Left lung (tissue), 10 donors: ENCODE measurements around the gene FBXL7. TPM values are rescaled to one million over a fixed set of nuclear protein-coding genes. Genes with fewer than 3 reads are reported as not detected.
"Not testable (repeated sequence)": the region's sequence is repeated elsewhere in the genome, so short reads cannot be mapped to it uniquely, and the experiment has no call there.

ENCODE experiments used
- ATAC-seq: fragments of 200-7000 bp; cut with Tn5 transposase; one replicate; pipeline ENCODE4 v1.9.1; 2020; ENCODE audit warnings: moderate library complexity
- DNase-seq, 4 donors: peaks; one replicate each; pipeline ENCODE4 v3.0.0-alpha.2; 2013 to 2020
- H3K27ac ChIP-seq, 2 donors: fragments of 200-600 bp; sonication (generic) in 1 of 2; one replicate each; pipeline versions ENCODE4 v1.5.0 to v1.8.0; 2020 to 2021
- H3K27me3 ChIP-seq, 2 donors: fragments of 200-600 bp; sonication (generic) in 1 of 2; one replicate each; pipeline versions ENCODE4 v1.5.0 to v1.8.0; 2020 to 2021
- H3K36me3 ChIP-seq, 2 donors: fragments of 200-600 bp; sonication (generic) in 1 of 2; one replicate each; pipeline versions ENCODE4 v1.5.0 to v1.8.0; 2020 to 2021
- H3K4me1 ChIP-seq, 2 donors: fragments of 200-600 bp; one replicate each; pipeline ENCODE4 v1.8.0; 2021
- H3K4me3 ChIP-seq, 2 donors: fragments of 200-600 bp; sonication (generic) in 1 of 2; one replicate each; pipeline versions ENCODE4 v1.5.0 to v1.8.0; 2020 to 2021; ENCODE audit warnings: mild to moderate bottlenecking in 1 of 2
- H3K9me3 ChIP-seq, 2 donors: fragments of 200-600 bp; sonication (generic) in 1 of 2; one replicate each; pipeline versions ENCODE4 v1.5.0 to v1.8.0; 2020 to 2021
- CTCF ChIP-seq, 2 donors: fragments of 200-600 bp; sonication (generic) in 1 of 2; IDR thresholded peaks; one replicate each; pipeline versions ENCODE4 v1.5.0 to v1.8.0; 2021; ENCODE audit warnings: antibody characterized with exemption in 2 of 2
- intact Hi-C, 2 donors: fragments of 100-400 bp; cut with DNase I; formaldehyde crosslinking; loops; one replicate each; pipeline versions ENCODE4 v1.11.2 to v1.14.2; 2022
- polyA plus RNA-seq, 6 donors: library from polyadenylated mRNA; unstranded; fragments of 120-200 nt; gene quantifications; one replicate each; pipeline ENCODE4 v1.2.1, GENCODE V29; 2013; ENCODE audit not compliant: insufficient read length in 6 of 6
- total RNA-seq, 2 donors: library from RNA; stranded (reverse); fragmentation: NEBNext Ultra II Directional; extraction: Animal tissue kit (Norgen Biotek cat#: 25700); gene quantifications; one replicate each; pipeline ENCODE4 v1.2.1, GENCODE V29; 2021
- donor health status: DM: no; HTN: yes; CAD: no.
- donor health status: DM: no; HTN: no; CAD: no.

Gene FBXL7
- total and polyA plus RNA-seq, 8 donors = 12.0 to 32.4 (median 28.1) TPM

GRCh38 chr5:15852949-15853348, 353.0 kb downstream of the FBXL7 start:
- Histone ChIP-seq H3K36me3 (no peaks in the 10 kb centered on the region), H3K27ac (no peak overlapping the region), H3K4me3 (no peak overlapping the region), H3K4me1 (no peaks in the 10 kb centered on the region), H3K9me3 (peaks cover 0 to 4% of the 10 kb centered on the region in 2 donors), H3K27me3 (no peaks in the 10 kb centered on the region)
- TF ChIP-seq CTCF (IDR thresholded peaks at IDR 0.05) = no peak
- DNase-seq = no peak
- ATAC-seq = no peak
- intact Hi-C loops = no loop called here

DNA sequence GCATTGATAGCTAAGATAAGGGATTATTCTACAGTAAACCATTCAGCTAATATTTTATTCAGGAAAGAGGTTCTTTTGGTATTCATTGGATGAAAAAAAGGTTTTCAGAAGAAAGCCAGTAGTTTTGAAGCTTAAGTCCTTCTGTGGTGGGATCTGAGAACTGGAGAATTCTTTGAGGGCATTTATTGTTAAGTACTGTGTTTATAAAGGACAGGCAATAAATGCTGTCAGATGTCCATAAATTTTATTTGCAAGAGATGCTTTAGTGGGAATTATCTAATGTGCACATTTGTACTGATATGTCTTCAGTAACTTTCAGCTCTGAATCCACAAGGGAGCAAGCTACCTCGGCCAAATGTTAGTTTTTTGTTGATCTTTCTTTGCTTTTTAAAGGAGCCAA, 358.3 kb downstream of the FBXL7 start:
- no peak overlapping the region for H3K27ac ChIP-seq
- TF ChIP-seq CTCF (IDR thresholded peaks at IDR 0.05) = no peak
- H3K36me3 ChIP-seq = no peaks in the 10 kb centered on the region
- H3K4me1 ChIP-seq = no peaks in the 10 kb centered on the region
- intact Hi-C loops = no loop called here
- peaks cover 0 to 15% of the 10 kb centered on the region in 2 donors for H3K9me3 ChIP-seq
- DNase-seq (no peak), ATAC-seq (no peak)
- H3K4me3 ChIP-seq = no peak overlapping the region
- no peaks in the 10 kb centered on the region for H3K27me3 ChIP-seq

DNA sequence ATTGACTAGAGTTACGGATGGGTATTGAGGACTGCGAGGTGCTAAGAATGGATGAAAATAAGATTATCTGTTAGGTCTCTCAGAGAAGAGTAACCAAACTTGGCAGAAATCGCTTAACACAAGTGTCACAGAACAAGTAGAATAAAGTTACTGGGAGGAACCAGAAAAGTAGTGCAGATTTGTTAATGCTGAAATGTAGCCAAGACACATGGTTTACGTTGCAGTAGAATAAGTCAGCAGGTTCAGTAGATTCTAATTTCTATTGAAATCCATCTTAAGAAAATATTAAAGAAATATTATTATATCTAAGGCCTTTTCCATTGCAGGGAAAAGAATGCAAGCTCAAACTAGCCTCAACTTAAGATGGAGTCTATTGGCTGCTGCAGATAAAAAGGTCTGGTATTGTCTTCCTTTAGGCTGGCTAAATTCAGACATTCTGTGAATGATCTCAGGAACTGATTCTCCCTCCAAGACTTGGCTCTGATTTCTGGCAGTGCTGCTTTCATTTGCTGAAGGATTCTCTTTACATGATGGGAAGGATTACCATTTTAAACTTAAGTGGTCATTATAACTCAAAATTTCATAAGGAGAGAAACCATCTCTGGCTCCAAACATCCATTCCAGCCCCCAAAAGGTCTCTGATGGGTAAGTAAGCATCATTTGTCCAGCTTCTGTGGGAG, 364.7 kb downstream of the FBXL7 start:
- TF ChIP-seq CTCF (IDR thresholded peaks at IDR 0.05) = no peak
- ATAC-seq (no peak), DNase-seq (no peak)
- intact Hi-C loops = no loop called here
- H3K36me3 ChIP-seq = no peaks in the 10 kb centered on the region
- no peak overlapping the region for H3K27ac ChIP-seq
- H3K9me3 ChIP-seq = peaks cover 0 to 26% of the 10 kb centered on the region in 2 donors
- no peaks in the 10 kb centered on the region for H3K4me1 ChIP-seq
- no peaks in the 10 kb centered on the region for H3K27me3 ChIP-seq
- no peak overlapping the region for H3K4me3 ChIP-seq

GRCh38 chr5:15872259-15872658, 372.3 kb downstream of the FBXL7 start:
- H3K27ac ChIP-seq, intact Hi-C loops, H3K36me3 ChIP-seq, DNase-seq, H3K4me3 ChIP-seq, ATAC-seq, H3K27me3 ChIP-seq, H3K4me1 ChIP-seq: not testable (repeated sequence)
- peaks cover 0 to 45% of the 10 kb centered on the region in 2 donors for H3K9me3 ChIP-seq

DNA sequence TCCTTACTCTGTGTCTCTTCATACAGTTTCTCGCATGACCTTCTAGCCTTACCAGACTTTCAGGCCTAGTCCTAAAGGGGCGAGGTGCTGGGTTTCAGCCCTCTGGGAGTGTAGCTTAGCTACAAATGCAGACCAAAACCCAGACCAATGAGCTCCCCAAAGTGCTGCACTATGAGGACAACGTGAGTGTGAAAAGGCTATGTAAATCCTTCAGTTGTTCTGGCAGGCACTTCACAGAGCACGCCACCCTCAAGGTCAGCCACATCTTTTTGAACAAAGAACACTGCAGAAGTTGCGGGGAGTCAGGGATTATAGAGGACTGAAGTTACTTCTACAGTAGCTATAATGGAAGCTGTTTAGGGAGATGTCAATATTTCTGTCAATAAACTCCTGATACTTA, 377.9 kb downstream of the FBXL7 start:
- H3K9me3 ChIP-seq = peaks cover 0 to 9% of the 10 kb centered on the region in 2 donors
- no peaks in the 10 kb centered on the region for H3K4me1 ChIP-seq
- no peaks in the 10 kb centered on the region for H3K36me3 ChIP-seq
- intact Hi-C loops = no loop called here
- no peak for TF ChIP-seq CTCF (IDR thresholded peaks at IDR 0.05)
- H3K27me3 ChIP-seq = no peaks in the 10 kb centered on the region
- no peak overlapping the region for H3K27ac ChIP-seq
- DNase-seq = peak in 1 of 4 donors; percentile 4
- no peak for ATAC-seq
- no peak overlapping the region for H3K4me3 ChIP-seq

DNA sequence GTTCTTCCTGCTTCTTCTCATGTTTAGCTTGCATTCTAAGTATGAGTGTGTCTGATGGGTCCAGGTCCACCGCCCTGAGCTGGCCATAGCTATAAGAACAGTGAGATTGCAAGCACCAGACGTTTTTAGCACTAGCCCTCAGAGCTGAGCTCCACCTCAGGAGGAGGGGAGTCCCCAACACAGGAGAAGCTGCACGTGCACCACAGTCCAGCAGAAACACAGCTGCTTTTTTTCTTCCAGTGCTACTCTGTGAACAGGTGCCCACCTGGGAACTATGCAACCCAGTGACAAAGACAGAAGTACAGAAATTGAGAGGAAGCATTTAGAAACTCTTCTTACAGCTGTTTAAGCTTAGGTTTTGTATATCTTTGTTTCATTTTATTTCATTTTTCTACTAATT, 380.2 kb downstream of the FBXL7 start:
- ATAC-seq (no peak), DNase-seq (no peak)
- Histone ChIP-seq H3K4me1 (no peaks in the 10 kb centered on the region), H3K36me3 (no peaks in the 10 kb centered on the region), H3K9me3 (no peaks in the 10 kb centered on the region), H3K27ac (no peak overlapping the region), H3K27me3 (no peaks in the 10 kb centered on the region), H3K4me3 (no peak overlapping the region)
- intact Hi-C loops = no loop called here
- no peak for TF ChIP-seq CTCF (IDR thresholded peaks at IDR 0.05)
